GM20000 (cell line): ENCODE measurements around the gene CAND1.

Source experiments
- DNase-seq: peaks from one replicate; pipeline ENCODE4 v3.0.0; 2012; ENCODE audit warnings: low spot score
- TF ChIP-seq, protein P1 (sequence below): IDR thresholded peaks from 2 replicates; pipeline ENCODE4 v1.5.1; 2012; ENCODE audit warnings: mild to moderate bottlenecking, control low read depth; ENCODE audit errors: extremely low read depth, missing control alignments

Gene CAND1

DNA sequence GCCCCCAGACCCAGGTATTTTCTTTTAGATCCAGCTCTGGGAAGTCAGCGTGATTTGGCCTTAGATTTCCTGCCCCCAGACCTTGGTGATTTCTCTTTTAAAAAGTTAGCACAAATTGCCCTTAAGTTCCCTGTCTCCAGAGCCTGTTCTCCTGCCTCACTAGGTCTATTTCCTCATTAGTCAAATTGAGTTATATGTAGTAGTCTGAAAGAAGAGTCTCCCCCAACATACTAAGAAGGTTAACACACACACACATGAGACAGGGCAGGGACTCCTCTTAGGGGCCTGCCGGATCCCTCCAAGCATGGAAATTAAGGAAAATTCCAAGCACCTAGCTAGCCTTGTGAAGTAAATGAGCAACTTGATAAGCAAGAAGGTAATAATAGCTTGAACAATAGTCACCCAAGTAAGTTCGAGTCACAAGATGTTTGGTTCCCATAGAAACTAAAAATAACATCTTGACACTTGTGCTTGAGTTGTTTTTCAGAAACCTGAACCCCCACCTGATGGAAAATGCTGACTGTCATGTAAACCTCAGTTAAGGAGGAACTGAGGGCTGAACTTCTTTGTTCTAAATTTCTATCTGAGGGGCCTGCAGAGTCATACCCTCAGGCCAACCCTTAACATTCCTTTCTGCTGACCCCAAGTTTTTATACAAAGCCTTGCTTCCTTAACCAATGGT is 51.6 kb downstream of the CAND1 start:
- TF ChIP-seq, protein P1, sequence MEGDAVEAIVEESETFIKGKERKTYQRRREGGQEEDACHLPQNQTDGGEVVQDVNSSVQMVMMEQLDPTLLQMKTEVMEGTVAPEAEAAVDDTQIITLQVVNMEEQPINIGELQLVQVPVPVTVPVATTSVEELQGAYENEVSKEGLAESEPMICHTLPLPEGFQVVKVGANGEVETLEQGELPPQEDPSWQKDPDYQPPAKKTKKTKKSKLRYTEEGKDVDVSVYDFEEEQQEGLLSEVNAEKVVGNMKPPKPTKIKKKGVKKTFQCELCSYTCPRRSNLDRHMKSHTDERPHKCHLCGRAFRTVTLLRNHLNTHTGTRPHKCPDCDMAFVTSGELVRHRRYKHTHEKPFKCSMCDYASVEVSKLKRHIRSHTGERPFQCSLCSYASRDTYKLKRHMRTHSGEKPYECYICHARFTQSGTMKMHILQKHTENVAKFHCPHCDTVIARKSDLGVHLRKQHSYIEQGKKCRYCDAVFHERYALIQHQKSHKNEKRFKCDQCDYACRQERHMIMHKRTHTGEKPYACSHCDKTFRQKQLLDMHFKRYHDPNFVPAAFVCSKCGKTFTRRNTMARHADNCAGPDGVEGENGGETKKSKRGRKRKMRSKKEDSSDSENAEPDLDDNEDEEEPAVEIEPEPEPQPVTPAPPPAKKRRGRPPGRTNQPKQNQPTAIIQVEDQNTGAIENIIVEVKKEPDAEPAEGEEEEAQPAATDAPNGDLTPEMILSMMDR: no peak
- DNase-seq: no peak

DNA sequence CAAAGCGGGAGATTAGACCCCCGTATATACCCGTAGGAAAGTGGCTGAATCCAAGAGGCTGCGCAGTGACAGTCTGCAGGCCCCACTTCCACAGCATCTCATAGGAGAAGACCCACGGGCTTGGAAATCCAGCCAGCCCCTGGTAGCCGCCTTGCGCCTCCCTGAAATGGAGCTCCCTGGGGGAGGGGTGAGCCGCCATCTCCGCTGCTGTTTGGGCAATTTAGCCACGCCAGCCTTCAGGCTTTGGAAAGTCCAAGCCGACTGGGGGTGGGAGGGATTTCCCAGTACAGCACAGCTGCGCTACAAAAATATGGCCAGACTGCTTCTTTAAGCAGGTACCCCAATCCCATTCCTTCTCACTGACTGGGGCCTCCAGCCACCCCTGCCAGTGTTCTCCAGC is 53.4 kb downstream of the CAND1 start:
- TF ChIP-seq, protein P1: no peak
- no peak for DNase-seq

DNA sequence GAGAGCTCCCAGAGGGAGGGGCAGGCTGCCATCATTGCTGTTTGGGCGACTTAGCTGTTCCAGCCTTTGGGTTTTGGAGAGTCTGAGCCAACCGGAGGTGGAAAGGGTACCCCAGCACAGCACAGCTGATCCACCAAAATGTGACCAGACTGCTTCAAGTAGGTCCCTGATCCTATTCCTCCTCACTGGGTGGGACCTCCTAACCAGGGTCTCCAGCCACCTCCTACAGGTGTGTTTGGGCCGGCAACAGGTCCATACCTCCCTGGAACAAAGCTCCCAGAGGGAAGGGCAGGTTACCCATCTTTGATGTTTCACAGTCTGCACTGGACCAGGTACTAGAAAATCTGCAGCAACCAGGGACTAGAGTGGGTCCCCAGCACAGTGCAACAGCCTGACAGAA is 53.8 kb downstream of the CAND1 start:
- TF ChIP-seq, protein P1: no peak
- no peak for DNase-seq

DNA sequence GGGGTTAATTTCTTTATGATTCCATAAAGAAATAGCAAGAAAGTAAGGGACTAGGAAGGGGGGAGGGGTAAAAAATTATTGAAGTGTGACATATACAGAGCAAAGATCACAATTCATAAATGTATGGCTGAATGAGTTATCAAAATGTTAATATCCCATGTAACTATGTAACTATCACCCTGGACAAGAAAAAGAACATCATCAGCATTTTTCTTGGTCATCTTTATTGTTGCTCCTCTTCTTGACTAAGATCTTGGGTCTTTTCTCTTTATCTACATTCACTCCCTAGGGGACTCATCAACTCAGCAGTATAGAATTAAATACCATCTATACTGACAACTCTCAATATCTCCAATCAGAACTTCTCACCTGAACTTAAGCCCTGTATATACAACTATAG is 57.5 kb downstream of the CAND1 start:
- TF ChIP-seq, protein P1: no peak
- DNase-seq: no peak

DNA sequence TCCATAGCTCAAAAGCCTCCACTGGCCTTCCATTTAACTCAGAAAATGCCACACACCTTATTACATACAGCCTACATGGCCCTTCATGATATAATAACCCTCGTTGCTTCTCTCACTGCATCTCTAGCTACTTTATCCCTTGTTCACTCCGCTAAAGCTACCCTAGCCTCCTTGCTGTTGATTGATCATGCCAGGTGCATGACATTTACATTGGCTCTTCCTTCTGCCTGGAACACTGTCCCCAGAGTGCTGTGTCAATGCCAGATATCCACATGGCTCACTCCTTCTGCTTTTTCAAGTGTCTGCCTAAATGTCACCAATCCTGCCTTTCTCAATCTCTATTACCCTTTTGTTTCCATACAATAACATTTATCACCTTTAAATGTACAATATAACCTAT is 58.3 kb downstream of the CAND1 start:
- DNase-seq: no peak
- TF ChIP-seq, protein P1: no peak

DNA sequence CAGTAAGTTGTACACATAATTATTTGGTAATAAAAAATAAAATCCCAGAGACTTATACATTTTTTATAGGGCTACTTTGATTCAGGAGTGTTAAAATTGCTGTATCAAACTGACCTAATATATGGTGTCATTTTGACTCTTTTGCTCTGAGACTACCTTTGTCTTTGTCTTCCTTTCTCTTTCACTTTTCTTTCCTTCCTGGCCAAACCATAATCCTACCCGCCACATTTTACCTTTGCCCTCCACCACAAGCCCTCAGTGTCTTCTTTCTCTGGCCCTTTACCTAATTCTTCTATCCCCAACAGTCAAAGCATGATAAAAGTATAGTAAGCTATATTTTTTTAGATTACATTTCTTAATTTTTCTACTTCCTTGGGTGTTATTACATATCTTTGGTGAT is 62.0 kb downstream of the CAND1 start:
- TF ChIP-seq, protein P1: no peak
- DNase-seq: no peak

DNA sequence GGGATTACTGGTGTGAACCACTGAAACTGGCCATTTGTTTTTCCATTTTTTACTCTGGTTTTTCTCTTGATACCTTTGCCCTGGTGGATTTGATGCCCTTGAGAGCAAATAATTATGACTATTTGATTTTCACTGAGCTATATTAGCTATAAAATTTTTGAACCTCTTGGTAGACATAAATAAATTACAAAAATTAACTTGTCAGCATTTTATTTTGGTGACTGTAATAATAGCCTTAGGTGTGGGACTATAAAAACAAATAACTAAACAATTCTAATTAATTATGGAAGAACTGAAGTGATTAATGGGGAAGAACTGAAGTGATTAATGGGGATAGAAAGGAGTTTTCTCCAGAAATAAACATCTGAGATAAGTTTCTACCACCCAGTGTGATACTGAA is 62.7 kb downstream of the CAND1 start:
- TF ChIP-seq, protein P1: no peak
- no peak for DNase-seq
